Subcutaneous adipose tissue (tissue), 4 donors: ENCODE measurements around the gene PMFBP1. TPM values are rescaled to one million over a fixed set of nuclear protein-coding genes. Genes with fewer than 3 reads are reported as not detected.

Experiments used
- CTCF ChIP-seq: fragments of 450-650 bp; IDR thresholded peaks from one replicate; pipeline ENCODE4 v1.5.1; 2016; ENCODE audit warnings: low read depth, mild to moderate bottlenecking, control low read depth, antibody characterized with exemption, moderate library complexity
- total RNA-seq, 4 donors: library from RNA; depleted of rRNA; stranded (reverse); fragments of >200 nt; gene quantifications; one replicate each; pipeline ENCODE4 v1.1.0, GENCODE V29; 2016

The PMFBP1 gene
- total RNA-seq, 4 donors from 2014 or later: 0.57 to 7.2 (median 3.4) TPM

- no peak for TF ChIP-seq CTCF
Measured at GRCh38 chr16:72124148-72124547, 47.8 kb downstream of the PMFBP1 start.

GRCh38 chr16:72123426-72123825 lies 48.5 kb downstream of the PMFBP1 start:
- no peak for TF ChIP-seq CTCF

- TF ChIP-seq CTCF: no peak
Measured at GRCh38 chr16:72122916-72123315, 49.0 kb downstream of the PMFBP1 start.

GRCh38 chr16:72122308-72122707 lies 49.6 kb downstream of the PMFBP1 start:
- TF ChIP-seq CTCF: no peak

- no peak for TF ChIP-seq CTCF
Measured at GRCh38 chr16:72120026-72120425, 51.9 kb downstream of the PMFBP1 start.

- no peak for TF ChIP-seq CTCF
Measured at GRCh38 chr16:72113616-72113945, 58.4 kb downstream of the PMFBP1 start.

- no peak for TF ChIP-seq CTCF
Measured at GRCh38 chr16:72112906-72113615, 58.9 kb downstream of the PMFBP1 start.
